ENCODE data around the gene PFDN4. TPM values are rescaled to one million over a fixed set of nuclear protein-coding genes. Genes with fewer than 3 reads are reported as not detected.

PFDN4 gene
- total RNA-seq, 2 experiments from 2014 or later = 38.4 to 40.3 TPM

DNA sequence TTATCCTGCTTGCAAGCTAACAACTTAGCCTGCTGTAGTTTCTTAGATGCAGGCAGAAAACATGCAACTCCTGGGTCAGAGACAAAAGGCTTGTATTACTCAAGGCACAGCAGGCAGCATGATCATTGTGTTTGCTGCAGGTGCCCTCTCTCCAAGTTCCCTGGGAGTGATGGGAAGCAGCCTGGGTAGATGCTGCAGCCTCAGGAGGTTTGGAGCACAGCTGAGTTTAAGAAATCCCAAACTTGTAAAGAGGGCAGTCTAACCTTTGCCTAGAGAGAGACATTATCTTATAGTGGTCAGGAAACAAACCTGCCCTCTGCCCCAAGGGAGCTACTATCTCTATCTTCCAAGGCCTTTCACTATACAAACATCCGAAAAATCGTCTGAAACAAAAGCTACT, 61.1 kb downstream of the PFDN4 start:
- no peak overlapping the region for H3K4me3 Mint-ChIP-seq
- ChIA-PET CTCF (no interaction called here), POLR2A (no interaction called here)
- H3K36me3 Mint-ChIP-seq = no peaks in the 10 kb centered on the region
- intact Hi-C loops (cut with micrococcal nuclease) = no loop called here
- H3K27me3 Mint-ChIP-seq = peaks cover 17% of the 10 kb centered on the region
- no peaks in the 10 kb centered on the region for H3K4me1 Mint-ChIP-seq (ENCODE audit: low read depth)
- no peaks in the 10 kb centered on the region for H3K9me3 Mint-ChIP-seq
- no peak overlapping the region for H3K27ac Mint-ChIP-seq
- DNase-seq = no peak

Other genes starting within 250 kb of the PFDN4 start
- gene BCAS1, start 137.5 kb upstream of the PFDN4 start, total RNA-seq = under 1 TPM; 0.07 to 0.17 TPM
- under 1 TPM; 0.57 to 0.92 TPM for gene CYP24A1, start 34.1 kb upstream of the PFDN4 start, total RNA-seq